Activated T-cell treated with anti-CD3 and anti-CD28 coated beads for 48 hours (primary cell): ENCODE results near the gene RAB8B.

Experiments
- DNase-seq: peaks from one replicate; pipeline ENCODE4 v3.0.0-alpha.2; 2020; ENCODE audit warnings: low read depth

RAB8B gene

GRCh38 chr15:63185206-63185605 lies 4.2 kb upstream of the RAB8B start:
- no peak for DNase-seq

DNA sequence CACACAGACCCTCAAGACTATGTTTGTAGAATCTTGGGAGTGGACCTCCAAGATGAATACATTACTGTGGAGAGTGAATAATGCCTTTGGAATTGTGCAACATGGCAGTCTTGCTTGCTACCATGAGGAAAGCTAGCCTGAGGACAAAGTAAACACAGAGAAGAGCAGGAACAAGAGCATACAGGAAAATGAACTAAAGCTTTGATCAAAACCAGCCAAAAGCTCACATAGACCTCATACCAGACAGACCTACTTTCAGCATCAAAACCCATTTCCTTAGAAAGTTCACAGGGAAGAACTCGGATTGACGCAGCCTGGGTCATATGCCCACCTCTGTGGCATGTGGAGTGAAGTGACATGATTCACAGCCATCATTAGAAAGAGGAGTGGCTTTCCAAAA lies 3.3 kb upstream of the RAB8B start:
- DNase-seq, result no peak

GRCh38 chr15:63187589-63188226 lies 1.7 kb upstream of the RAB8B start:
- no peak for DNase-seq

- DNase-seq, result no peak
Observed at GRCh38 chr15:63188247-63188925, 1.0 kb upstream of the RAB8B start.

GRCh38 chr15:63189941-63190768 lies 749 bp downstream of the RAB8B start:
- DNase-seq, result no peak

- DNase-seq, result no peak
Observed at GRCh38 chr15:63190769-63191649, 1.6 kb downstream of the RAB8B start.

DNA sequence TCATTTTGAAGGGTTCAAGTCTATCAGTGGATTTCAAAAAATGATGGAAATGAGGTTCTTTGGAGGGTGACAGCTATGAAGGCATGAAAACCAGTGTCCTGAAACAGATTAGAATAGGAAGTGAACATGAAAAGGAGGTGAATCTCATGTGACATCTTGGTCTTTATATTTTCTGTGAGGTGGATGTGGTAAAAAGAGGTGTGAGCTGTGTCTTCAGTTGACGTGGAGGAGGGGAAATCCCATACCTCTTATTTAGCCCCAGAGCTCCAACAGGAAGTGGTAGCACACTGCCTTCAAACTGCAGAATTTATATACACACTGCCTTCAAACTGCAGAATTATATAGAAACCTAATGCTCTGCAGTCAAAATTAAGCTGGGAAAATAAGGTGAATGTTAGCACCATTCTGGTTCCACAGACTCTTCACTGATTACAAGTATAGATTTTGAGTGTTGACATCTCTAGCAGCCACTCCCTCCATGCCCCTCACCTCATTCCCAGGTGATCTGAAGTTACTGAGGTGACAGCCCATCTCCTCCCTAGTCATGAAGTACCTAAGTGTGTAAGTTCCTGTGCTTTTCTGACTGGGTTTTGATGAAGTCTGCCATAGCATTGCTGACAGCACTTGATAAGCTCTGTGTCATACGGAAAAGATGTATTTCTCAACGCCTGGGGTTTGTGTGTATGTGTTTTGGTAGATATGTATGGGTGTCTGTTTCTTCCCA lies 2.7 kb downstream of the RAB8B start:
- no peak for DNase-seq

DNA sequence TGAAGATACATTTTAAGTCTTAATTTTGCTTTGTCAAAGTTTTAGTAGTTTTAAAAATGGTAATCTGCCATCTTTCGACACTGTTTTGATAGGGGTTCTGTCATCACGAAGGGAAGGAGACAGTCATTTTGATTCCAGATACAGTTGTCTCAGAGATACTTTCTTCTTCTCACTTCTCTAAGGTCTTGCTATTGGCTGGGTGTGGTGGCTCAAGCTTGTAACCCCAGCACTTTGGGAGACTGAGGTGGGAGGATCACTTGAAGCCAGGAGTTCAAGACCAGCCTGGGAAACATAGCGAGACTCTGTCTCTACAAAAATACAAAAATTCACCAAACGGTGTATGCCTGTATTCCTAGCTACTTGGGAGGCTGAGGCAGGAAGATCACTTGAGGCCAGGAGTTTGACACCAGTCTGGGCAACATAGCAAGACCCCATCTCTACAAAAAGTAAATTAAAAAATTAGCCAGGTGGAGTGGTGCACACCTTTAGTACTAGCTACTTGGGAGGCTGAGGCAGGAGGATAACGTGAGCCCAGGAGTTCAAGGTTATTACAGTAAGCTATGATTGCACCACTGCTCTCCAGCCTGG lies 3.3 kb downstream of the RAB8B start:
- DNase-seq, result no peak

- no peak for DNase-seq
Observed at GRCh38 chr15:63194302-63194701, 4.9 kb downstream of the RAB8B start.

GRCh38 chr15:63194880-63195568 lies 5.6 kb downstream of the RAB8B start:
- no peak for DNase-seq

- DNase-seq, result no peak
Observed at GRCh38 chr15:63195569-63196015, 6.2 kb downstream of the RAB8B start.

GRCh38 chr15:63196842-63197241 lies 7.4 kb downstream of the RAB8B start:
- DNase-seq, result no peak

DNA sequence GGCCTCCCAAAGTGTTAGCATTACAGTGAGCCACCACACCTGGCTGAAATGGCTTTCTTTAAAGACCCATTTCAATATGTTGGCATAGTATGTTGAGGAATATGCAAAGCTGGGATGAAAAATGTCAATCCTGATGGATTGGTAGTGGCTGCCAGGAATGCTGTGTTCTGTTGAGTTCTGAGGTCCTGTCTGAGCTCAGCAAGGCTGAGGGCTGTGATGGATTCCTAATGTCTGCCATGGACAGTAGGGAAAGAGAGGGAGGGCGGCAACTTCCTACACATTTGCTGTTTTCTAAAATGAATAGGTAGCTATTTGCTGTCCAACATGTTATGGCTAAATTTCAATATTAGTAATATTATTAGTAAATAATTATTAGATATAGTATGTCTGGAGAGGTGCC lies 8.2 kb downstream of the RAB8B start:
- no peak for DNase-seq

DNA sequence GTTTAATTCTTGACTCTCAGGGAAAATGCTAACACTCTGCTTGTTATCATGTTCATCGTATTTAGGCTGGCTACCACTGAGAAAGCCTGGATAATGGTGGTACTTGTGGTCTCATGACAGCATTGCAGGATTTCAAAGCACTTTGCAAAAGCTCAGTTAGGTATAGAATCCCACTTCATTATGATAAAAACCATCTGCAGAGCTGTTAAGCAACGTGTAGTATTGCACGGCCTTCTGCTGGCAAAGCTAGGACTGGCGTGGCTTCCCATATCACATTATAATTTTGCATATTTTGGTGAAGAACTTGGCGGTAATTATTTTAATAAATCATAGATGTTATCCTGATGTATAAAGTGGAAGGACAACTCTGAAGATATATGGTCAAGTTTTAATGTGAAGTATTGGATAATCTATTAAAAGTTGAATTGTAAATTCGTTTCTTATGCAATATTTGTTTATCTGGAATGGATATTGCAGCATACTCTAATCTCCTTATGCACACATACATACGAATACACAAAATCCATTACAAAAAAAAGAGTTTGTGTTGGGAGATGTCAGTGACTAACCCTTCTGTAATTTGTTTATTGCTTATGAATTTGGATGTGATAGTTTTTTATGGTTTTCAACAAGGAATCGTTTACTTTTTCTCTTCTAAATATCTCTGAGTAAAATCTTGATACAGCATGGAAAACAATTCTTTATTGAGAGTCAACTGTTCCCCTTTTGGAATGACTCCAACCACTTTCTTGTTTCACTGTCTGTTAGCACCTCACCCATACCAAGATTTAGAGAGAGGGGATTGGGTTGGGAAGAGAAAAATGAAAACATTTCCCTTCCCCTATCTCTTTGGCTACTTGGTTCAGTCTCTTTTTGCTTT lies 9.2 kb downstream of the RAB8B start:
- no peak for DNase-seq

GRCh38 chr15:63200464-63201249 lies 11.3 kb downstream of the RAB8B start:
- no peak for DNase-seq

- DNase-seq, result no peak
Observed at GRCh38 chr15:63202861-63203260, 13.5 kb downstream of the RAB8B start.

- DNase-seq, result no peak
Observed at GRCh38 chr15:63203451-63204090, 14.2 kb downstream of the RAB8B start.

GRCh38 chr15:63206079-63206478 lies 16.7 kb downstream of the RAB8B start:
- DNase-seq, result no peak
